HUES48 (cell line): ENCODE data around the gene RB1.

Source experiments
- H3K27ac ChIP-seq: one replicate; pipeline ENCODE4 v1.7.0; 2013; ENCODE audit warnings: low read depth, low read length, inconsistent platforms
- H3K27me3 ChIP-seq: 2 replicates; pipeline ENCODE4 v1.6.1; 2013; ENCODE audit warnings: mild to moderate bottlenecking, low read length; ENCODE audit not compliant: control insufficient read depth, insufficient read depth
- H3K36me3 ChIP-seq: 2 replicates; pipeline ENCODE4 v1.6.1; 2013; ENCODE audit warnings: low read length; ENCODE audit not compliant: control insufficient read depth, insufficient read depth
- H3K4me1 ChIP-seq: 2 replicates; pipeline ENCODE4 v1.6.1; 2013; ENCODE audit warnings: mild to moderate bottlenecking, low read length; ENCODE audit not compliant: control insufficient read depth, insufficient read depth
- H3K4me3 ChIP-seq: 2 replicates; pipeline ENCODE4 v1.5.1; 2013; ENCODE audit warnings: mild to moderate bottlenecking, low read depth, low read length
- H3K9ac ChIP-seq: 2 replicates; pipeline ENCODE4 v1.6.1; 2013; ENCODE audit warnings: mild to moderate bottlenecking, low read depth, low read length, moderate library complexity
- H3K9me3 ChIP-seq: 2 replicates; pipeline ENCODE4 v1.6.1; 2013; ENCODE audit warnings: low read length; ENCODE audit not compliant: control insufficient read depth, insufficient read depth

RB1 gene

GRCh38 chr13:48429036-48429435 lies 125.5 kb downstream of the RB1 start:
- Histone ChIP-seq H3K36me3 (no peaks in the 10 kb centered on the region), H3K27me3 (no peaks in the 10 kb centered on the region), H3K4me1 (peaks cover 11% of the 10 kb centered on the region; the same call in 1 of the 2 replicates), H3K9me3 (no peaks in the 10 kb centered on the region), H3K4me3 (no peak overlapping the region), H3K27ac (no peak overlapping the region), H3K9ac (no peak overlapping the region)

GRCh38 chr13:48429886-48430285 lies 126.3 kb downstream of the RB1 start:
- no peaks in the 10 kb centered on the region for H3K27me3 ChIP-seq
- peaks cover 11% of the 10 kb centered on the region; the same call in 1 of the 2 replicates for H3K4me1 ChIP-seq
- H3K9me3 ChIP-seq: no peaks in the 10 kb centered on the region
- no peak overlapping the region for H3K9ac ChIP-seq
- no peak overlapping the region for H3K4me3 ChIP-seq
- H3K36me3 ChIP-seq: no peaks in the 10 kb centered on the region
- H3K27ac ChIP-seq: no peak overlapping the region

GRCh38 chr13:48431431-48431830 lies 127.9 kb downstream of the RB1 start:
- Histone ChIP-seq H3K9ac (no peak overlapping the region), H3K4me1 (peaks cover 11% of the 10 kb centered on the region; the same call in 1 of the 2 replicates), H3K27ac (no peak overlapping the region), H3K4me3 (no peak overlapping the region), H3K9me3 (no peaks in the 10 kb centered on the region), H3K36me3 (no peaks in the 10 kb centered on the region), H3K27me3 (no peaks in the 10 kb centered on the region)

- Histone ChIP-seq H3K9ac (no peak overlapping the region), H3K27ac (no peak overlapping the region), H3K9me3 (no peaks in the 10 kb centered on the region), H3K27me3 (no peaks in the 10 kb centered on the region), H3K4me3 (no peak overlapping the region), H3K36me3 (no peaks in the 10 kb centered on the region), H3K4me1 (peaks cover 11% of the 10 kb centered on the region; the same call in 1 of the 2 replicates)
Measured at GRCh38 chr13:48431987-48432615, 128.6 kb downstream of the RB1 start.

- no peaks in the 10 kb centered on the region for H3K9me3 ChIP-seq
- H3K27ac ChIP-seq: no peak overlapping the region
- no peaks in the 10 kb centered on the region for H3K27me3 ChIP-seq
- H3K36me3 ChIP-seq: no peaks in the 10 kb centered on the region
- H3K4me1 ChIP-seq: peaks cover 11% of the 10 kb centered on the region; the same call in 1 of the 2 replicates
- H3K9ac ChIP-seq: no peak overlapping the region
- H3K4me3 ChIP-seq: no peak overlapping the region
Measured at GRCh38 chr13:48434200-48434599, 130.6 kb downstream of the RB1 start.

GRCh38 chr13:48436661-48437288 lies 133.2 kb downstream of the RB1 start:
- Histone ChIP-seq H3K4me3 (no peak overlapping the region), H3K4me1 (peaks cover 7% of the 10 kb centered on the region; the same call in 1 of the 2 replicates), H3K9ac (no peak overlapping the region), H3K27me3 (no peaks in the 10 kb centered on the region), H3K9me3 (no peaks in the 10 kb centered on the region), H3K27ac (no peak overlapping the region), H3K36me3 (no peaks in the 10 kb centered on the region)

- Histone ChIP-seq H3K27ac (no peak overlapping the region), H3K9ac (no peak overlapping the region), H3K9me3 (no peaks in the 10 kb centered on the region), H3K4me1 (peaks cover 1% of the 10 kb centered on the region; the same call in 1 of the 2 replicates), H3K36me3 (no peaks in the 10 kb centered on the region), H3K27me3 (no peaks in the 10 kb centered on the region), H3K4me3 (no peak overlapping the region)
Measured at GRCh38 chr13:48437371-48437770, 133.8 kb downstream of the RB1 start.

- no peaks in the 10 kb centered on the region for H3K36me3 ChIP-seq
- H3K27ac ChIP-seq: no peak overlapping the region
- no peaks in the 10 kb centered on the region for H3K9me3 ChIP-seq
- H3K27me3 ChIP-seq: no peaks in the 10 kb centered on the region
- no peak overlapping the region for H3K4me3 ChIP-seq
- no peaks in the 10 kb centered on the region for H3K4me1 ChIP-seq
- no peak overlapping the region for H3K9ac ChIP-seq
Measured at GRCh38 chr13:48443442-48444208, 140.1 kb downstream of the RB1 start.

- H3K27ac ChIP-seq: no peak overlapping the region
- H3K9me3 ChIP-seq: no peaks in the 10 kb centered on the region
- H3K4me1 ChIP-seq: no peaks in the 10 kb centered on the region
- no peaks in the 10 kb centered on the region for H3K36me3 ChIP-seq
- no peaks in the 10 kb centered on the region for H3K27me3 ChIP-seq
- no peak overlapping the region for H3K9ac ChIP-seq
- no peak overlapping the region for H3K4me3 ChIP-seq
Measured at GRCh38 chr13:48446464-48446863, 142.9 kb downstream of the RB1 start.

GRCh38 chr13:48448285-48448958 lies 144.9 kb downstream of the RB1 start:
- peaks cover 2% of the 10 kb centered on the region; the same call in 1 of the 2 replicates for H3K4me1 ChIP-seq
- H3K36me3 ChIP-seq: no peaks in the 10 kb centered on the region
- H3K4me3 ChIP-seq: no peak overlapping the region
- no peak overlapping the region for H3K27ac ChIP-seq
- no peaks in the 10 kb centered on the region for H3K27me3 ChIP-seq
- no peak overlapping the region for H3K9ac ChIP-seq
- H3K9me3 ChIP-seq: no peaks in the 10 kb centered on the region
